HG02885 (cell line): Measurements from ENCODE around the gene DENND2C.
"Not testable (repeated sequence)": the region's sequence is repeated elsewhere in the genome, so short reads cannot be mapped to it uniquely, and the experiment has no call there.

ENCODE experiments used
- ATAC-seq: cut with Tn5 transposase; IDR thresholded peaks from one replicate; pipeline ENCODE4 v1.9.1; 2021; ENCODE audit warnings: mild to moderate bottlenecking; ENCODE audit not compliant: unreplicated experiment, poor library complexity

DENND2C gene

GRCh38 chr1:114609826-114610225, 60.0 kb downstream of the DENND2C start:
- ATAC-seq = no peak

- ATAC-seq = no peak
Observed at GRCh38 chr1:114609026-114609425, 60.8 kb downstream of the DENND2C start.

GRCh38 chr1:114607223-114607622, 62.6 kb downstream of the DENND2C start:
- no peak for ATAC-seq

GRCh38 chr1:114597949-114598348, 71.9 kb downstream of the DENND2C start:
- no peak for ATAC-seq

- ATAC-seq = no peak
Observed at GRCh38 chr1:114595602-114596001, 74.2 kb downstream of the DENND2C start.

GRCh38 chr1:114594046-114594445, 75.8 kb downstream of the DENND2C start:
- no peak for ATAC-seq

- ATAC-seq = no peak
Observed at GRCh38 chr1:114589122-114589521, 80.7 kb downstream of the DENND2C start.

- ATAC-seq = no peak
Observed at GRCh38 chr1:114588196-114588689, 81.6 kb downstream of the DENND2C start.

- ATAC-seq = no peak
Observed at GRCh38 chr1:114587203-114587991, 82.5 kb downstream of the DENND2C start.

GRCh38 chr1:114586513-114587047, 83.3 kb downstream of the DENND2C start:
- no peak for ATAC-seq

GRCh38 chr1:114585231-114585630, 84.6 kb downstream of the DENND2C start:
- no peak for ATAC-seq

- ATAC-seq = peak; percentile 99
Observed at GRCh38 chr1:114581335-114582287, 88.2 kb downstream of the DENND2C start, which contains the start of gene BCAS2. Gene BCAS2 (minus strand): TSS chr1:114581615. CDS start chr1:114581591, 24 bp downstream.

GRCh38 chr1:114574365-114574764, 95.5 kb downstream of the DENND2C start:
- ATAC-seq = no peak

- ATAC-seq = no peak
Observed at GRCh38 chr1:114564141-114564540, 105.7 kb downstream of the DENND2C start.

- ATAC-seq = not testable (repeated sequence)
Observed at GRCh38 chr1:114562978-114563510, 106.8 kb downstream of the DENND2C start.

GRCh38 chr1:114561333-114561732, 108.5 kb downstream of the DENND2C start:
- ATAC-seq = no peak

- ATAC-seq = peak; percentile 56
Observed at GRCh38 chr1:114559356-114559755, 110.5 kb downstream of the DENND2C start.

- ATAC-seq = peak; percentile 71
Observed at GRCh38 chr1:114558544-114558943, 111.3 kb downstream of the DENND2C start.

- no peak for ATAC-seq
Observed at GRCh38 chr1:114554577-114554976, 115.3 kb downstream of the DENND2C start.

- ATAC-seq = no peak
Observed at GRCh38 chr1:114552106-114552639, 117.7 kb downstream of the DENND2C start.
